SK-MEL-5 (cell line): ENCODE measurements around the gene LRMDA. TPM values are rescaled to one million over a fixed set of nuclear protein-coding genes. Genes with fewer than 3 reads are reported as not detected.
"Not testable (repeated sequence)": the region's sequence is repeated elsewhere in the genome, so short reads cannot be mapped to it uniquely, and the experiment has no call there.

ENCODE experiments used
- DNase-seq: peaks from one replicate; pipeline ENCODE4 v3.0.0-alpha.2; 2016; ENCODE audit warnings: low read depth, low spot score
- in situ Hi-C: cut with HindIII; loops from 2 replicates; pipeline ENCODE4 v1.10.0; 2016; ENCODE audit warnings: low sequenced_read_pairs, high pct_unique_total_duplicates, low pct_unique_long_range_greater_than_20kb
- total RNA-seq: library from RNA; depleted of rRNA; stranded (reverse); fragments of >200 nt; shearing (Covaris generic); gene quantifications from 2 replicates; pipeline ENCODE4 v1.2.3, GENCODE V29; 2014

The LRMDA gene
- total RNA-seq, 1 experiment from 2014 or later = 25.2 TPM

- DNase-seq = no peak
- in situ Hi-C loops = no loop called here
These were observed 166.5 kb downstream of the LRMDA start for GRCh38 chr10:75597773-75598440.

GRCh38 chr10:75598998-75599397 lies 167.6 kb downstream of the LRMDA start:
- in situ Hi-C loops = no loop called here
- DNase-seq = no peak

DNA sequence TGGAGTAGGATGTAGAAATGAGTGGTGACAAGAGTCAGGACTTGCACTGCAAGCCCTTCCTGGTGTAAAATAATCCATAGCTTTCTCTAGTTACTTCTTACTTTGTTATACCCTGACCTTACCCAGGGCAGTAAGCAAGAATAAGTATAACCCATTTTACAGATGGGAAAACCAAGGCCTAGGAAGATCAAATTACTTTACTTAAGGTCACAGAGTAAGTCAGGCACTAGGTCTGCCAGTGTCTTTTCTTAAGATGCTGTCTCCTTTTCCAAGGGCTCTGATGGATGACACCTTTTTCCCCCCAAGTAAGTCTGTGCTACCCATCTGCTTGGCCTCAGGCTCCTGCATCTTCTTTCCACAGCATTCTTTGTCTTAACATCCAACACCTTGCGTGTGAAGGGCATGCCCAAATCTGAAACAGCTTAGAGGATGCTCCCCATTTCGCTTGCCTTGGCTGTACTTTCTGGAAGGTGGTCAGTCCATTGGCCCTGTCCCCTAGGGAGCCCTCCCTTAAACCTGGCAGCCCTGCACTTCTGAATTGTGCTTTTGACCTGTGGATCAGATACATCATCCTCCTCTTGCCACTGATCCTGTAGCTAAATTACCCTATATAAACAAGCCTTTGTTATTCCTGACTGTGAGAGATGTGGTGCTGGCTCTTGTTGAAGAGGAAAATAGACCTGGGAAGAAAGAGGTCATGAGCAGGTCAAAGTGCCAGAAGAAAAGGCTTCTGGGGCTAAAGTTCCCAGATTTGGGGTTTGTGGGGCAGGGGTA lies 168.6 kb downstream of the LRMDA start:
- peak; percentile 41 for DNase-seq
- in situ Hi-C loops = no loop called here

- in situ Hi-C loops = no loop called here
- peak; percentile 86 for DNase-seq
These were observed 169.4 kb downstream of the LRMDA start for GRCh38 chr10:75600833-75601232.

DNA sequence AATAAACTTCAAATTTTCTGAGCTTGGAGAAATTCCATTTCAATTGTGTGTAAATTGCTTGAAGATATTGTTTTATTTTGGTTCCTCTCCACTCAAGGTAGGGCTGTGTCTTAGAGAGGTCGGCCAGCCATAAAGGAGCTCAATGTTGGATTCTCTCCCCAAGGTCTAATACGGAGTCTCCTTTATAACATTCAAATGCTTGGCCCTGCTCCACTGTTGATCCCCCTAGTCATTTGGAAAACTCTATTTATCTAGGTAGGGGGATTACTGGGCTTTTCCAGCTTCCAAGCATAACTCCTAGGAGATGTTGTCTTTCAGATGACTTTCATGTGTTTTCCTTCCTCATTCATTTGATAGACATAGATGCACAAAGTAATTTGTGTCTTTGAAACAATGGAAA lies 170.9 kb downstream of the LRMDA start:
- in situ Hi-C loops = no loop called here
- no peak for DNase-seq

GRCh38 chr10:75605096-75605495 lies 173.7 kb downstream of the LRMDA start:
- in situ Hi-C loops = no loop called here
- DNase-seq = peak; percentile 75

GRCh38 chr10:75605795-75606194 lies 174.4 kb downstream of the LRMDA start:
- in situ Hi-C loops, DNase-seq: not testable (repeated sequence)

DNA sequence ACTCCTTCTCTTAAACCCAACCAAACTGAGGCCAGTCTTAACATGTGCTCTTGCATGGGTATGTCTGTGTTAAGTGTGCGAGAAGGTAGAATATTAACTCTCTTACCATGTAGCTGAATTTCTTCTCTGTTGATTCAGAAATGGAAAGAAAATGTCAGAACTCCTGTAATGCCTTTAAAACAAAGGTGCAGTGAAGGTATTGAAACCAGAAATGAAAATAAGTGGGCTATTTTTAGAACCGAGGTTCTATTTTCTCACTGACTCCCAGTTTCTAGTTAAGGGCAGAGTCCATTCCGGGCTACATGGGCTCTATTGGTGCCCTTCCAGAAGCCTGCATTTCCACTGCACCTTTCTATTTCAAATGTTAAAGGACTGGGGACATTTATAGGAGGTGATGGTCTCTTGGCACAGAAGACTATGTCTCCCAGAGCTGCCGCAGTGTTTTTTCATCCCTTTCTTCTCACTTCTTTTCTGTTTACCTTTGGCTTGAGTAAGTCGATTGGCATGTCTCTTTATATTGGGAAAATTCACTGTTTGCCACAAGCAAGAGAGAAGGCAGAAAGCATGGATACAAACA lies 174.9 kb downstream of the LRMDA start:
- in situ Hi-C loops = no loop called here
- no peak for DNase-seq

- DNase-seq = no peak
- in situ Hi-C loops = no loop called here
These were observed 176.2 kb downstream of the LRMDA start for GRCh38 chr10:75607576-75607975.

DNA sequence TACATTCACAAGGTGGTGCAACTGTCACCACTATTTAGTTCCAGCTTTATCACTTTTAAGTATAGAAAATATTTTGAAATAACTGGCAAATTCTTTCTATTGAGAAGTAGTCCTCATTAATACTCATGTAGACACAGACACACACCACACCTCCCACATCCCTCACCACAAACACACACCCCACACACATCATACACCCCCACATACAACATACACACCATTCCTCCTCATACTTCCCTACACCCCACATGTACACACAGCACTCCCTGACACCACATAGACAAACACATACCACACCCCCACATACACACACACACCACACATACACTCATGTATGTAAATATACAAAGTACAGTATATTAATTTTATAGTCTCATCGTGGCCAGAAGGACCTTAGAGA lies 178.8 kb downstream of the LRMDA start:
- in situ Hi-C loops = no loop called here
- DNase-seq = no peak

DNA sequence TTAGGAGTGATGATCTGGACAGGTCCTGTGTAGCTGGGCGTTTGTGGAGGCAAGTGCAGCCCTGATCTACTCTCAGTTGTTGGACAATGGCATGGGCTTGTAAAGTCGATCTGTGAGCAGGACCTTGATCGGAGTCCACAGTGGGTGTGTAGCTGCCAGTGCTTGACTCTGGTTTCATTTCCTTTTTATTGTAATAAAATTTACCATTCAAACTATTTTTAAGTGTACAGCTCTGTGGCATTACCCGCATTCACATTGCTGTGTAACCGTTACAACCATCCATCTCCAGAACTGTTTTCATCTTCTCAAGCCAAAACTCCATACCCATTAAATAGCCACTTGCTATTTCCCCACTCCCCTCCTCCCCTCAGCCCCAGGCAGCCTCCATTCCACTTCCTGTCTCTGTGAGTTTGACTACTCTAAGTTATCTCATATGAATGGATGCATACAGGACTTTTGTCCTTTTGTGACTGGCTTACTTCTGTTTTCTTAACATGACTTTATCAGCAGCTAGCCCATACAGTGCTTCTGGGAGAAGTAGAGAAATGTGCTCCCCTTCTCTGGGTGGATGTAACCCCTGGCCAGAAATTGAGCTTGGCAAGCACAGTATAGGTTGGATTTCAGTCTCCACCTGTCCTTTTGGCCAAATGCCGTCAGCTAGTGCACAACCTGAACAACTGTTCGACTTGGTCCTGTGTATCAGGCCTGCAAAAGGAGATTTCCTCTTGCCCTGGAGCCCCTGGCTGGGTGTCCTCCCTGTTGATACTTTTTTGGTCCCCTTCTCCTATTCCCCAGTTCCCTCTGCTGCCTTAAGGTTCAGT lies 180.0 kb downstream of the LRMDA start:
- in situ Hi-C loops = no loop called here

DNA sequence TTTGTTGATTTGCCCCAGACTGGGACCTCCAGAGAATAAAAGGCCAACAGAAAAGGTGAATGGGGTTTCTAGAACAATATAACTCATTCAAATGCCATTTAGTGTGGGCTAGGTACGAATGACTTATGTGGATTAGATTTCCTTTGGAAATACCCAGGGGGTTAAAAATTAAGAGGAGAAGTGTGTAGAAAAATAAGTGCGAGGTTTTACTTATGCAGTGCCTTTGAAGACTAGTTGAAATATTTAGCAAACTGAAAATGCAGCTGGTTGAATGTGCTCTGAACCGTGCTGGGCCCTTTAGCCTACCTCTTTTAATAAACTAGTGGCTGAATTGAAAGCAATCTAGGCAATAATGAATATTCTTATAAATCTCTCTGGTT lies 180.6 kb downstream of the LRMDA start:
- in situ Hi-C loops = no loop called here
- no peak for DNase-seq

More for the DNA sequence above, 180.0 kb downstream of the LRMDA start:
- DNase-seq = peak; percentile 8

DNA sequence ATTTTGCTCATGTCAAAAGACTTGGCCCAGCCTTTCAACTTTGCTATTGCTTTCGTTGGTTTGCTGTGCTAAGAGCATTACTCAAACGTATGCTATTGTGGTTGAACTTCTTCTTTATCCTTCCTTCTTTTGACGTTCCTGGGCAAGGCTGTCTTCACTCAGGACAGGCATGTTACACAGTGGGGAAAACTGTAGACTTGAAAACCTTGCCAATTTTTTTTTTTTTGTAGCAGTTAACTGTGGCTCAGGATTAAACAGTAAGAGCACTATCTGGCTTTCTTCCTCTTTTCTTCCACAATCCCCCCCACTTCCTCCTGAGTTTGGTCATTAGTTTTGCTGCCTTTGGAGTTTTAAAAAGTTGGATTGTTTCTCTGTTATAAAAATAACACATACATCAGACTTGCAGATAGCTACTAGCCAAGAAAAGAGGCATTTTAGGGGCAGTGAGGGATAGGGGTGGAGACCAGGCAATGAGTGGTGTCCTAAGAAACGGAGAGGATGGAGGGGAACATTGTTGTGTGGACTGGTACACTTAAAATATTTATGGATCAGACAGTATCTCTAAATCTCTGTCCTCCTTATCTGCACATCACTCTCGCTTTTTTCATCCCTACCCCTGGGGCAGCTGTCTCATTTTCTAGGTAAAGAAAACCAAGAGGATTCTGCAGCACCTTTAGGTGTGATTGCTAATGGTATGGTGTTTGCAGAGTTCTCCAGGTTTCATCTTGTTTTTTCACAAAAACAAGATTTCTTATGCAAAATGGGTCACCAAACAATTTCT lies 181.7 kb downstream of the LRMDA start:
- in situ Hi-C loops = no loop called here
- peak; percentile 45 for DNase-seq

DNA sequence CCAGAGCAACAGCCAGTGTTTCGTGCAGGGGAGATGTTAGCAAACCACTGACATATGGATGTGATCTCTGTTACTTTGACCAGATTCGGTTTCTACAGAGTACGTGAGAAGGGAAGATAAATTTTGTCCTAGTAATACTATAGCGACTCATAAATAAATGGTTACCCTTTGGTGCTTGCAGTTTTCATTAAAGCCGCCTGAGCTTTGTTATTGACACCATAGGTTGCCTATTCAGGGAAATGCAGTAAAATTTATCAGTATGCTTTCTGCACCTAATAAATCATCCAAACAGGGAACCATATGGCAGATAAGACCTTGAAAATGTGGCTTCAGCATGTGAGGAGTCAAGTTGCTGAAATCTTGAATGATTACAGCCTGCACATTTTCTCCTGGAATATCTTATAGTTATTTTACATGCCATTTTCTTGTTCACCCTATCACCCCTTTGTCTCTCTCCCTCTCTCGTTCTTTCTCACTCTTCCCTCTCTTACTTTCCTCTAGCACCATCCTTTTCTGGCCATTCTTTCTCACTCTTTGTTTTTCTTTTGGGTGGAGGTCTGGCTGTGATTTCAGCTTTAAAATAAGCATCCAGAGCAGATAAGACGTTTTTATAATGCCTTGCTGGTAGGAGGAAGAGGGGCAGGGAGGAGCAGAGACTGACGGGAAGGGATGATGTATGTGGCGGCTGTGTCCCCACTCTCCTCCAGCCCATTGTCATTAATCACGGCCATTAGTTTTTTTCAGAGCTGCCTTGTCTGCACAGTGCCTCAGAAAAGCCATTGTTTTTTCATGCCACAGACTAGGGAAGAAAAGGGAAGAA lies 182.5 kb downstream of the LRMDA start:
- no peak for DNase-seq
- in situ Hi-C loops = no loop called here

DNA sequence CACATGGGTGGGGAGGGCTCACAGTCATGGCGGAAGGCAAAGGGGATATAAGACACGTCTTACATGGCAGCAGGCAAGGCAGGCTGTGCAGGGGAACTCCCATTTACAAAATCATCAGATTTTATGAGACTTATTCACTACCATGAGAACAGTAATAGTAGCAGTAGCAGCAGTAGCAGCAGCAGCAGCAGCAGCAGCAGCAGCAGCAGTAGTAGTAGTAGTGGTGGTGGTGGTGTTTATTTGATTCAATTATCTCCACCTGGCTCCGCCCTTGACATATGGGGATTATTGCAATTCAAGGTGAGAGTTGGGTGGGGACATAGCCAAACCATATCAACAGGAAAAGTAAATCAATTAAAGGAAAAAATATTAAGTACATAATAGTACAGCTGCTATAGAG lies 184.7 kb downstream of the LRMDA start:
- no peak for DNase-seq
- in situ Hi-C loops = no loop called here

- in situ Hi-C loops = no loop called here
- no peak for DNase-seq
These were observed 185.6 kb downstream of the LRMDA start for GRCh38 chr10:75616874-75617478.
